ENCODE data around the gene GABARAPL2. TPM values are rescaled to one million over a fixed set of nuclear protein-coding genes. Genes with fewer than 3 reads are reported as not detected.

The GABARAPL2 gene
- total RNA-seq, 1 experiment from 2014 or later: 76.9 TPM

DNA sequence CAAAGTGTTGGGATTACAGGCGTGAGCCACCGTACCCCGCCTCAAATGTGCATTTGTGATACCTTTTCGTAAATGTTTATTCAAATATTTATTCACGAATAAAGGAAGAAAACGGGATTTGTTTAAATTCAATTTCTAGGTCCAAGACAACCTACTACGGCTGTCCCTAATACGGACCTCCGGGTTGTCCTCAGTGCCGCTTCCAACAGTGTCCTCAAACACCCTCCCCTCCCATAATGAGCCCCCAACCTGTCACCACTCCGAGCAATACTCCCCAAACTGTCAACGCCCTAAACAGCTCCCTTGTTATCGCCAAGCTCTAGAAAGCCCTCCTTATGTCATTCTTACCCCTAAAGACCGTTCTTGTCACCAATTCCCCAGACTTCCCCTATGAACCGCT, 539 bp upstream of the GABARAPL2 start:
- Histone ChIP-seq H3K9me3 (ENCODE audit: control insufficient read depth in 1 of 2, insufficient read depth in 1 of 2, low read depth in 1 of 2, low read length in 2 of 2) (no peaks in the 10 kb centered on the region), H3K4me2 (ENCODE audit: low read length) (peak overlapping the region; percentile 100), H3K36me3 (ENCODE audit: control insufficient read depth in 1 of 2, insufficient read depth in 2 of 2, low read length in 2 of 2) (peaks cover 19 to 20% of the 10 kb centered on the region in 2 experiments; a peak in 3 of 4 replicates), H3K9ac (ENCODE audit: low read length) (peak overlapping the region; percentile 76; the same call in 1 of the 2 replicates), H3K27ac (ENCODE audit: low read depth, low read length) (no peak overlapping the region; the same call in 1 of the 2 replicates), H3K27me3 (ENCODE audit: insufficient read depth, low read length) (no peaks in the 10 kb centered on the region), H3K9me2 (ENCODE audit: insufficient read depth) (no peaks in the 10 kb centered on the region), H3K4me1 (ENCODE audit: control insufficient read depth in 1 of 2, insufficient read depth in 2 of 2, low read length in 2 of 2) (peaks cover 15 to 24% of the 10 kb centered on the region in 2 experiments), H3K4me3 (replicated peaks in 1 of 2; ENCODE audit: low read depth in 1 of 2, low read length in 2 of 2) (peak overlapping the region; percentile 90), H2AFZ (ENCODE audit: low read depth, low read length, poor library complexity, severe bottlenecking) (peak overlapping the region; percentile 43), H3K79me2 (ENCODE audit: insufficient read depth, low read length) (peaks cover 17% of the 10 kb centered on the region), H4K20me1 (ENCODE audit: insufficient read depth) (no peaks in the 10 kb centered on the region)
- no peak for TF ChIP-seq ZFX (IDR thresholded peaks at IDR 0.05)
- no peak for TF ChIP-seq EGR1 (IDR thresholded peaks at IDR 0.05; ENCODE audit: low read depth)
- TF ChIP-seq RAD21 (IDR thresholded peaks at IDR 0.05; ENCODE audit: low read depth): no peak
- TF ChIP-seq FOSL1 (IDR thresholded peaks at IDR 0.05; ENCODE audit: low read depth): no peak
- no peak for TF ChIP-seq SP1 (IDR thresholded peaks at IDR 0.05; ENCODE audit: low read depth)
- TF ChIP-seq SRF (IDR thresholded peaks at IDR 0.05; ENCODE audit: low read depth): no peak
- TF ChIP-seq POLR2AphosphoS5 (IDR thresholded peaks at IDR 0.05; ENCODE audit: low read depth, low read length): no peak
- TF ChIP-seq CBX3 (IDR thresholded peaks at IDR 0.05; ENCODE audit: low read depth): no peak
- TF ChIP-seq, protein P1, sequence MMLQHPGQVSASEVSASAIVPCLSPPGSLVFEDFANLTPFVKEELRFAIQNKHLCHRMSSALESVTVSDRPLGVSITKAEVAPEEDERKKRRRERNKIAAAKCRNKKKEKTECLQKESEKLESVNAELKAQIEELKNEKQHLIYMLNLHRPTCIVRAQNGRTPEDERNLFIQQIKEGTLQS (IDR thresholded peaks at IDR 0.05): no peak
- TF ChIP-seq TCF7L2 (IDR thresholded peaks at IDR 0.05; ENCODE audit: borderline replicate concordance, extremely low read depth, insufficient read depth, insufficient read length): no peak
- TF ChIP-seq SIN3A (IDR thresholded peaks at IDR 0.05; ENCODE audit: low read depth): no peak
- TF ChIP-seq YY1 (IDR thresholded peaks at IDR 0.05; ENCODE audit: extremely low read depth, insufficient replicate concordance, low read depth, low read length): no peak
- TF ChIP-seq POLR2A (IDR thresholded peaks at IDR 0.05; ENCODE audit: borderline replicate concordance, extremely low read depth, insufficient read depth, insufficient read length): no peak
- TF ChIP-seq JUND (IDR thresholded peaks at IDR 0.05): no peak
- TF ChIP-seq, protein P2, sequence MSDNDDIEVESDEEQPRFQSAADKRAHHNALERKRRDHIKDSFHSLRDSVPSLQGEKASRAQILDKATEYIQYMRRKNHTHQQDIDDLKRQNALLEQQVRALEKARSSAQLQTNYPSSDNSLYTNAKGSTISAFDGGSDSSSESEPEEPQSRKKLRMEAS (IDR thresholded peaks at IDR 0.05): no peak; the same call in 1 of the 2 replicates
- no peak for TF ChIP-seq EZH2 (IDR thresholded peaks at IDR 0.05)
- no peak for TF ChIP-seq ELF1 (IDR thresholded peaks at IDR 0.05; ENCODE audit: borderline replicate concordance, low read depth)
- TF ChIP-seq CEBPB (IDR thresholded peaks at IDR 0.05; ENCODE audit: low read depth): no peak
- TF ChIP-seq, protein P3, sequence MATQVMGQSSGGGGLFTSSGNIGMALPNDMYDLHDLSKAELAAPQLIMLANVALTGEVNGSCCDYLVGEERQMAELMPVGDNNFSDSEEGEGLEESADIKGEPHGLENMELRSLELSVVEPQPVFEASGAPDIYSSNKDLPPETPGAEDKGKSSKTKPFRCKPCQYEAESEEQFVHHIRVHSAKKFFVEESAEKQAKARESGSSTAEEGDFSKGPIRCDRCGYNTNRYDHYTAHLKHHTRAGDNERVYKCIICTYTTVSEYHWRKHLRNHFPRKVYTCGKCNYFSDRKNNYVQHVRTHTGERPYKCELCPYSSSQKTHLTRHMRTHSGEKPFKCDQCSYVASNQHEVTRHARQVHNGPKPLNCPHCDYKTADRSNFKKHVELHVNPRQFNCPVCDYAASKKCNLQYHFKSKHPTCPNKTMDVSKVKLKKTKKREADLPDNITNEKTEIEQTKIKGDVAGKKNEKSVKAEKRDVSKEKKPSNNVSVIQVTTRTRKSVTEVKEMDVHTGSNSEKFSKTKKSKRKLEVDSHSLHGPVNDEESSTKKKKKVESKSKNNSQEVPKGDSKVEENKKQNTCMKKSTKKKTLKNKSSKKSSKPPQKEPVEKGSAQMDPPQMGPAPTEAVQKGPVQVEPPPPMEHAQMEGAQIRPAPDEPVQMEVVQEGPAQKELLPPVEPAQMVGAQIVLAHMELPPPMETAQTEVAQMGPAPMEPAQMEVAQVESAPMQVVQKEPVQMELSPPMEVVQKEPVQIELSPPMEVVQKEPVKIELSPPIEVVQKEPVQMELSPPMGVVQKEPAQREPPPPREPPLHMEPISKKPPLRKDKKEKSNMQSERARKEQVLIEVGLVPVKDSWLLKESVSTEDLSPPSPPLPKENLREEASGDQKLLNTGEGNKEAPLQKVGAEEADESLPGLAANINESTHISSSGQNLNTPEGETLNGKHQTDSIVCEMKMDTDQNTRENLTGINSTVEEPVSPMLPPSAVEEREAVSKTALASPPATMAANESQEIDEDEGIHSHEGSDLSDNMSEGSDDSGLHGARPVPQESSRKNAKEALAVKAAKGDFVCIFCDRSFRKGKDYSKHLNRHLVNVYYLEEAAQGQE (IDR thresholded peaks at IDR 0.05; ENCODE audit: low read depth): no peak
- TF ChIP-seq, protein P4, sequence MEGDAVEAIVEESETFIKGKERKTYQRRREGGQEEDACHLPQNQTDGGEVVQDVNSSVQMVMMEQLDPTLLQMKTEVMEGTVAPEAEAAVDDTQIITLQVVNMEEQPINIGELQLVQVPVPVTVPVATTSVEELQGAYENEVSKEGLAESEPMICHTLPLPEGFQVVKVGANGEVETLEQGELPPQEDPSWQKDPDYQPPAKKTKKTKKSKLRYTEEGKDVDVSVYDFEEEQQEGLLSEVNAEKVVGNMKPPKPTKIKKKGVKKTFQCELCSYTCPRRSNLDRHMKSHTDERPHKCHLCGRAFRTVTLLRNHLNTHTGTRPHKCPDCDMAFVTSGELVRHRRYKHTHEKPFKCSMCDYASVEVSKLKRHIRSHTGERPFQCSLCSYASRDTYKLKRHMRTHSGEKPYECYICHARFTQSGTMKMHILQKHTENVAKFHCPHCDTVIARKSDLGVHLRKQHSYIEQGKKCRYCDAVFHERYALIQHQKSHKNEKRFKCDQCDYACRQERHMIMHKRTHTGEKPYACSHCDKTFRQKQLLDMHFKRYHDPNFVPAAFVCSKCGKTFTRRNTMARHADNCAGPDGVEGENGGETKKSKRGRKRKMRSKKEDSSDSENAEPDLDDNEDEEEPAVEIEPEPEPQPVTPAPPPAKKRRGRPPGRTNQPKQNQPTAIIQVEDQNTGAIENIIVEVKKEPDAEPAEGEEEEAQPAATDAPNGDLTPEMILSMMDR (IDR thresholded peaks at IDR 0.05 in 2 of 3, conservative IDR thresholded peaks at IDR 0.05 in 1 of 3; ENCODE audit: borderline replicate concordance in 1 of 3, insufficient read depth in 1 of 3, low read depth in 2 of 3, low read length in 2 of 3): no peak
- ATAC-seq (peak; percentile 38), DNase-seq (ENCODE audit: low read depth, low spot score) (no peak)
- ChIA-PET POLR2A (interaction anchor here (1.2 to 1.5 kb wide), 3 partner anchors 9 to 57 kb away, joined by 5 to 6 read pairs (median 5); partner anchors contain the start of genes ADAT1 and TMEM231), RAD21 (ENCODE audit: low non-redundant PET in 1 of 2, low total read pairs in 2 of 2, uncharacterized antibody in 2 of 2, unreplicated experiment in 2 of 2) (no interaction called here), CTCF (interaction anchor here (0.9 to 2.1 kb wide), 4 partner anchors 15 to 101 kb away, joined by 3 to 10 read pairs (median 4); partner anchors contain the start of gene TMEM170A)
- intact Hi-C loops (cut with micrococcal nuclease): no loop called here
- no TSS peak for BruUV-seq (replicated peaks)

Data from HCT116 (cell line).